GM18868 (cell line): ENCODE results near the gene FILIP1.

Experiments
- ATAC-seq: cut with Tn5 transposase; IDR thresholded peaks from one replicate; pipeline ENCODE4 v1.9.1; 2021; ENCODE audit warnings: mild to moderate bottlenecking, moderate library complexity; ENCODE audit not compliant: unreplicated experiment

The FILIP1 gene

GRCh38 chr6:75278474-75279077, 215.0 kb downstream of the FILIP1 start:
- no peak for ATAC-seq

- no peak for ATAC-seq
Observed at GRCh38 chr6:75275067-75275466, 218.5 kb downstream of the FILIP1 start.

GRCh38 chr6:75273009-75273408, 220.6 kb downstream of the FILIP1 start:
- no peak for ATAC-seq

- ATAC-seq: no peak
Observed at GRCh38 chr6:75272145-75272840, 221.3 kb downstream of the FILIP1 start.

- peak; percentile 3 for ATAC-seq
Observed at GRCh38 chr6:75268988-75269354, 224.6 kb downstream of the FILIP1 start.

GRCh38 chr6:75268121-75268987, 225.2 kb downstream of the FILIP1 start:
- peak; percentile 52 for ATAC-seq

- no peak for ATAC-seq
Observed at GRCh38 chr6:75267461-75267860, 226.1 kb downstream of the FILIP1 start.

GRCh38 chr6:75266716-75267291, 226.8 kb downstream of the FILIP1 start:
- ATAC-seq: peak; percentile 59

GRCh38 chr6:75263401-75263750, 230.2 kb downstream of the FILIP1 start:
- ATAC-seq: no peak

- ATAC-seq: no peak
Observed at GRCh38 chr6:75262716-75263400, 230.7 kb downstream of the FILIP1 start.

GRCh38 chr6:75261299-75261698, 232.3 kb downstream of the FILIP1 start:
- no peak for ATAC-seq

GRCh38 chr6:75257343-75258087, 236.1 kb downstream of the FILIP1 start:
- no peak for ATAC-seq

- no peak for ATAC-seq
Observed at GRCh38 chr6:75250552-75250951, 243.0 kb downstream of the FILIP1 start.

- no peak for ATAC-seq
Observed at GRCh38 chr6:75249837-75250236, 243.8 kb downstream of the FILIP1 start.

GRCh38 chr6:75246386-75246785, 247.2 kb downstream of the FILIP1 start:
- no peak for ATAC-seq

GRCh38 chr6:75244063-75244584, 249.5 kb downstream of the FILIP1 start:
- peak; percentile 13 for ATAC-seq

GRCh38 chr6:75243333-75244062, 250.1 kb downstream of the FILIP1 start, which contains the start of gene COX7A2:
TSS of gene COX7A2 (minus strand) at chr6:75243801. CDS start at chr6:75243734, 67 bp downstream.
- ATAC-seq: peak; percentile 96
